ENCODE data around the gene PARD6A.
A peak's percentile ranks its signal among the peaks of the same experiment; 100 is the strongest.

The PARD6A gene

GRCh38 chr16:67660564-67661028 lies at the start of gene PARD6A (continued):
- TF ChIP-seq TSHZ1 (tag by site-specific recombination; IDR thresholded peaks at IDR 0.05; ENCODE audit: borderline replicate concordance) (no peak), ZSCAN18 (tag by site-specific recombination; IDR thresholded peaks at IDR 0.05) (no peak), ZNF157 (tag by site-specific recombination; IDR thresholded peaks at IDR 0.05) (no peak), ZNF518A (tag by site-specific recombination; conservative IDR thresholded peaks at IDR 0.05; ENCODE audit: low read depth) (no peak), ZFP37 (tag by site-specific recombination; IDR thresholded peaks at IDR 0.05) (no peak), ZNF366 (tag by site-specific recombination; conservative IDR thresholded peaks at IDR 0.05) (peak; percentile 26; the same call in 1 of the 2 replicates), SP2 (tag by site-specific recombination; IDR thresholded peaks at IDR 0.05) (peak; percentile 77), ZSCAN5A (tag by site-specific recombination; IDR thresholded peaks at IDR 0.05) (no peak), ZFHX2 (tag by site-specific recombination; conservative IDR thresholded peaks at IDR 0.05) (peak; percentile 42; the same call in 1 of the 2 replicates), FEZF1 (tag by site-specific recombination; IDR thresholded peaks at IDR 0.05) (peak; percentile 38; the same call in 1 of the 2 replicates), ZNF174 (tag by site-specific recombination; IDR thresholded peaks at IDR 0.05) (no peak), ZNF626 (tag by site-specific recombination; IDR thresholded peaks at IDR 0.05) (no peak), ZNF580 (tag by site-specific recombination; IDR thresholded peaks at IDR 0.05) (no peak), ZBTB17 (tag by site-specific recombination; IDR thresholded peaks at IDR 0.05) (peak; percentile 66), ZNF600 (tag by site-specific recombination; IDR thresholded peaks at IDR 0.05) (0 out of 2 replicates have a peak, but pooled peaks have one; percentile 2), ZNF585B (tag by site-specific recombination; IDR thresholded peaks at IDR 0.05) (no peak), ZIC2 (tag by site-specific recombination; IDR thresholded peaks at IDR 0.05) (0 out of 2 replicates have a peak, but pooled peaks have one; percentile 9), MYNN (tag by site-specific recombination; IDR thresholded peaks at IDR 0.05; ENCODE audit: borderline replicate concordance) (peak; percentile 49; the same call in 1 of the 2 replicates), ZNF23 (tag by site-specific recombination; IDR thresholded peaks at IDR 0.05; ENCODE audit: borderline replicate concordance) (no peak), GLIS2 (tag by site-specific recombination; IDR thresholded peaks at IDR 0.05) (no peak), ZBTB1 (tag by site-specific recombination; IDR thresholded peaks at IDR 0.05) (no peak), ZNF610 (tag by site-specific recombination; IDR thresholded peaks at IDR 0.05; ENCODE audit: borderline replicate concordance) (0 out of 2 replicates have a peak, but pooled peaks have one; percentile 42), ZNF239 (tag by site-specific recombination; IDR thresholded peaks at IDR 0.05) (no peak), ZNF391 (tag by site-specific recombination; IDR thresholded peaks at IDR 0.05; ENCODE audit: borderline replicate concordance, low read depth) (peak; percentile 20; the same call in 1 of the 2 replicates), SALL2 (tag by site-specific recombination; IDR thresholded peaks at IDR 0.05; ENCODE audit: borderline replicate concordance) (no peak), ZNF433 (tag by site-specific recombination; IDR thresholded peaks at IDR 0.05; ENCODE audit: low read depth) (no peak), ZSCAN30 (tag by site-specific recombination; IDR thresholded peaks at IDR 0.05) (no peak; the same call in 1 of the 2 replicates)
